Stomach (tissue), 4 donors: Measurements from ENCODE around the gene ASXL3.

Experiments
- CTCF ChIP-seq, 7 experiments: fragments of 450-650 bp in 4 of 7; fragments of 200-600 bp in 3 of 7; sonication (generic) in 3 of 7; IDR thresholded peaks; one replicate each; pipeline ENCODE4 v1.5.1; 2016 to 2019; ENCODE audit warnings: antibody characterized with exemption in 7 of 7, control low read depth in 2 of 7, mild to moderate bottlenecking in 1 of 7
- EP300 ChIP-seq: sonication (generic); formaldehyde crosslinking; IDR thresholded peaks from one replicate; pipeline ENCODE4 v1.6.1; 2017; ENCODE audit warnings: antibody characterized with exemption
- POLR2A ChIP-seq, 4 donors: fragments of 450-650 bp; IDR thresholded peaks; one replicate each; pipeline ENCODE4 v1.6.1; 2016; ENCODE audit warnings: antibody characterized with exemption in 4 of 4, control low read depth in 2 of 4, mild to moderate bottlenecking in 1 of 4, moderate library complexity in 1 of 4

GRCh38 chr18:33594799-33595198, 16.8 kb downstream of the ASXL3 start:
- no peak for TF ChIP-seq CTCF (IDR thresholded peaks at IDR 0.05)
- TF ChIP-seq POLR2A (IDR thresholded peaks at IDR 0.05), result no peak
- no peak for TF ChIP-seq EP300
